Esophagus squamous epithelium (tissue), 4 donors: Measurements from ENCODE around the gene ATPAF2.

ENCODE experiments used
- POLR2A ChIP-seq, 4 donors: fragments of 450-650 bp; IDR thresholded peaks; one replicate each; pipeline ENCODE4 v1.6.1; 2017; ENCODE audit warnings: antibody characterized with exemption in 4 of 4, mild to moderate bottlenecking in 4 of 4, moderate library complexity in 3 of 4
- TF ChIP-seq, protein P1 (sequence below), 6 experiments: fragments of 450-650 bp in 4 of 6; fragments of 200-600 bp in 2 of 6; sonication (generic) in 2 of 6; IDR thresholded peaks; one replicate each; pipeline ENCODE4 v1.5.1; 2016 to 2019; ENCODE audit warnings: antibody characterized with exemption in 6 of 6, mild to moderate bottlenecking in 4 of 6, moderate library complexity in 4 of 6

DNA sequence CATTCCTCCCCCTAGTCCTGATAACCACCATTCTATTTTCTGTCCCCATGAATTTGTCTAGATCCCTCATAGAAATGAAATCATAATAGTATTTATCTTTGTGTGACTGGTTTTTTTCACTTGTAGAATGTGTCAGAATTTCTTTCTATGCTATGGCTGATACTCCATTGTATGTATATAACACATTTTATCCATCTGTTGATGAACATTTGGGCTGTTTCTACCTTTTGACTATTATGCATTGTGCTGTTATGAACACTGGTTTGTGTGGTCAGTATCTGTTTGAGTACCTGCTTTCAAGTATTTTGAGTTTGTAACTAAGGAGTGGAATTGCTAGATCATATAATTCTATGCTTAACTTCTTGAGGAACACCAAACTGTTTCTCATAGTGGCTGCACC is 32.8 kb upstream of the ATPAF2 start:
- TF ChIP-seq, protein P1, sequence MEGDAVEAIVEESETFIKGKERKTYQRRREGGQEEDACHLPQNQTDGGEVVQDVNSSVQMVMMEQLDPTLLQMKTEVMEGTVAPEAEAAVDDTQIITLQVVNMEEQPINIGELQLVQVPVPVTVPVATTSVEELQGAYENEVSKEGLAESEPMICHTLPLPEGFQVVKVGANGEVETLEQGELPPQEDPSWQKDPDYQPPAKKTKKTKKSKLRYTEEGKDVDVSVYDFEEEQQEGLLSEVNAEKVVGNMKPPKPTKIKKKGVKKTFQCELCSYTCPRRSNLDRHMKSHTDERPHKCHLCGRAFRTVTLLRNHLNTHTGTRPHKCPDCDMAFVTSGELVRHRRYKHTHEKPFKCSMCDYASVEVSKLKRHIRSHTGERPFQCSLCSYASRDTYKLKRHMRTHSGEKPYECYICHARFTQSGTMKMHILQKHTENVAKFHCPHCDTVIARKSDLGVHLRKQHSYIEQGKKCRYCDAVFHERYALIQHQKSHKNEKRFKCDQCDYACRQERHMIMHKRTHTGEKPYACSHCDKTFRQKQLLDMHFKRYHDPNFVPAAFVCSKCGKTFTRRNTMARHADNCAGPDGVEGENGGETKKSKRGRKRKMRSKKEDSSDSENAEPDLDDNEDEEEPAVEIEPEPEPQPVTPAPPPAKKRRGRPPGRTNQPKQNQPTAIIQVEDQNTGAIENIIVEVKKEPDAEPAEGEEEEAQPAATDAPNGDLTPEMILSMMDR (IDR thresholded peaks at IDR 0.05) = no peak
- TF ChIP-seq POLR2A (IDR thresholded peaks at IDR 0.05) = no peak
